ENCODE measurements around the gene UBE3A.

UBE3A gene

DNA sequence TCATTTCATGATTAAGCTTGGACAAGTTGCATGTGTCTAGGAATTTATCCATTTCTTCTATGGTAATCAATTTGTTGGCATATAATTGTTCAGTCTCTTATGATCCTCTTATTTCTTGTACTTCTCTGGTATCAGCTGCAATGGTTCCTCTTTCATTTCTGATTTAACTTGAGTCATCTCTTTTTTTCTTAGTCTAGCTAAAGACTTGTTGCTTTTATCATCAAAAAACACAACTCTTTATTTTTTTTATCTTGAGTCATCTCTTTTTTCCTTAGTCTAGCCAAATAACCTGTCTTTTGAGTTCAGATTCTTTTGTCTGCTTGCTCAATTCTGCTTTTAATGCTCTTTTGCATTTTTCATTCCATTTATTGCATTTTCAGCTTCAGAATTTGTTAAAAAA, 37.3 kb downstream of the UBE3A start:
- DNase-seq: no peak

GRCh38 chr15:25397100-25397499, 41.7 kb downstream of the UBE3A start:
- DNase-seq: no peak

DNA sequence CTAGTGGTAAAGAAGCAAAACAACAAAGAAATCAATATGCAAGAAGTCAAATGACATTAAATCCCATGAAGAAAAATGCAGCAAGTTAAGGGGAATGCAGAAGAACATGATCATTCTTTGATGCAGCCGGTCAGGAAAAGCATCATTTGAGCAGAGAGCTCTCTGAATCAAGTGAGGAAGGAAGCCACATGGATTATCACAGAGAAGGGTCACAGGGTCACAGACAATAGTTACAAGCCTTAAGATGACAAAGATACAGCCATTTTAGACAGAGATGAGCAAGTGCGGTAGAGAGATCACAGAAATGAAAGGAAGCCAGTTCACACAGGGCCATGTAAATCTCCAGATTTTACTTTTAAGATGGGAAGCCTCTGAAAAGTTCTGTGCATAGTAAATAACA, 43.9 kb downstream of the UBE3A start:
- no peak for DNase-seq

DNA sequence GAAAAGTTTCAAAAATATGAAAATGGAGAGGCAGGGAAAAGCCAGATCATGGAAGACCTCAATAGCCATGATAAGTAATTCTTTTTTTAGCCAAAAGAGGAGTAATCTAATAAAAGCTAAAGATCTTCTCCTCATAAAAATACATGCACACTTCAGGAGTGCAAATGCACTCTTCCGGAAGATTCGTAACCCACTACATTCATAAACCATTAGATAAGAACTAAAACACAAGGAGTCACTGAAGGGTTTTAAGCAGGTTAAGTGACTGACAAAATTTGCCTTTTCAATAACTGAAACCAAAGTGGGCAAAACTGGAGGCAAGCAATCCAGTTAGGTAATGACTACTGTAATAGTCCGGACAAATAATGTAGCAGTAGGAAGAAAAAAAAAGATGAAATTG, 46.0 kb downstream of the UBE3A start:
- DNase-seq: no peak

DNA sequence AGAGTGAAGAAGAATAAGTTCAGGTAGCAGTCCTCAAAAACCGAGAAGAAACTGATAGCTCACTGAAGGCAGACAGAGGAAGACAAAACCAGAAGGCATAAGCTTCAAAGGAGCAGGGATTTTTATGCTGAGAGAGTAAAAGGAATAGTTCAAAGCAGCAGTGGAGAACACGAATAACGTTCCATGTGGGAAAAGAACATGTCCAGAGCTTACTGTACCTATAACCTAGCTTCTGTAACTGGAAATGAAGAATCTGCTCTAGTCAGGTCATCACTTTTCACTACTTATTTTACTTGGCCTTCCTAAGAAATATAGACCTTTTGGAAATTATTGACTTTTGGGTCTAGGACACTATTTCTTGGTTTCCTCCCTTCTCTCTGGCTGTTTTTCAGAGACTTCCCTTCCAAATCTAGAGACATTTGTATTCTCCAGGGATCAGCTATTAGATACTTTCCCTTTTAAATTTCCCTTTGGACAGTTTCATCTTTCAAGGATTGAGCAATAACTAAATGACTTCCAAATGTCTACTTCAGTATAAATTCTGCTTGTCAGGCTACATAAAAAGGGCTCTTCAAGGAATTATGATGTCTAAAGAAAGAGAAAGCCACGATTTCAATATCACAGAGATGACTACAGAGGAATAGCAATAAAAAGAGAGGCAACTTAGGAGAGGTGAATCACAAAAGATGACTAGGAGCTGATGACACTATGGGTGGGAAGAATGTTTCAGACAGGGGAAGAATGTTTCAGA, 46.7 kb downstream of the UBE3A start:
- DNase-seq: no peak

GRCh38 chr15:25385986-25386385, 52.8 kb downstream of the UBE3A start:
- no peak for DNase-seq

- DNase-seq: no peak
Observed at GRCh38 chr15:25381579-25381978, 57.2 kb downstream of the UBE3A start.

GRCh38 chr15:25378501-25378901, 60.3 kb downstream of the UBE3A start:
- no peak for DNase-seq

DNA sequence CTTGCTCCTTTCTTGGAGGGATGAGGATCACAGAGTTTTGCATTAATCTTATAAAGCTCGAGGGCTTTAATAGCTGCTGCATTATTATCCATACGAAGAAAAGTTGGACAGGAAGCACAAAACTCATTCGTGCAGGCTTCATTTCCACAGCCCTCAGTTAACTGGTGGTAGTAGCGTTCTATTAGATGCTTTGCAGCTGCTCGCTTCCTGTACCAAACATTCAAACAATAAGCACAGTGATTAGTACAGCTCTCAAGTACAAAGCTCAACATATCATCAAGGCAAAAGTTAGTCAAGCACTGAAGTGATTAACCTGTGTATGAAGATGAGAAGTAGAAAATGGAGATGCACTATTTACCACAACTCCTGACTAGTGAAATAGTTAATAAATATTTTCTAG, 63.3 kb downstream of the UBE3A start:
- DNase-seq: no peak

- DNase-seq: no peak
Observed at GRCh38 chr15:25374143-25374542, 64.7 kb downstream of the UBE3A start.

DNA sequence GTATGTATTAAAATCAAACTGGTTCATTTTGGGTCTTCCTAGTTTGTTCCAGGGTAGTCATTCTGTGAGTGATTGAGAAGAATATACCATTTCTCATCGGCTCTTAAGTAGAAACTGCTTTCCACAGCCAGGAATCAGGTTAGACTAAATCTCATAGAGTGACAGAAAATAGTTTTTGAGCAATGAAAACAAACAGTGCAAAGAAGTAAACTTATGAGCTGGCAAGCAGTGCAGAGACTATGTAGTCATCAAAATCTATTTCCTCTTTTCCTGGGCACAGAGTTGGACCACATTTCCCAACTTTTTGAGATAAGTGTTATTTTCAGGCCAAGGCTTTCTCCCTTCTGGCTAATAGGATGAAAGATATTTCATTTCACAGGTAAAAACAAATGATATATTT, 66.5 kb downstream of the UBE3A start:
- DNase-seq: no peak

GRCh38 chr15:25368850-25369249, 70.0 kb downstream of the UBE3A start:
- DNase-seq: no peak

- DNase-seq: no peak
Observed at GRCh38 chr15:25366058-25366457, 72.8 kb downstream of the UBE3A start.

- DNase-seq: no peak
Observed at GRCh38 chr15:25362545-25362944, 76.3 kb downstream of the UBE3A start.

- no peak for DNase-seq
Observed at GRCh38 chr15:25347707-25348106, 91.1 kb downstream of the UBE3A start.

- no peak for DNase-seq
Observed at GRCh38 chr15:25346371-25346770, 92.5 kb downstream of the UBE3A start.

DNA sequence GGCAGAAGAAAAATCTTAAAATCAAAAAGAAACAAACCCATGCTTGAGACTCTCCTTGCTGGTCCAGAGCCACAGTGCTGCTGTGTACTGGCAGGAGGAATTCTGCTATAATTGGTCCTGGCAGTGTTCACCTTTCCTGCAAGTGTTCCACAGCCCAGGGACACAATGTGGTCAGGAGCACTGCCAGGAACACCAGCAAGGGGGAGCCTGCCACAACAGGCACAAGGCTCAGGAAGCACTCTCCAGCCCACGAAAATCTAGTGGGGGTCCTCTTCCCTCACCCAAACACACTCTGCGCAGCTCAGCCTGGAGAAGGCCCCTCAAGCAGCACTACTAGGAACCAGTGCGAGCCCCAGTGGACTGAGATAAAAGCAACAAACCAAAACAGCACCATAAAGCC, 92.9 kb downstream of the UBE3A start:
- no peak for DNase-seq

DNA sequence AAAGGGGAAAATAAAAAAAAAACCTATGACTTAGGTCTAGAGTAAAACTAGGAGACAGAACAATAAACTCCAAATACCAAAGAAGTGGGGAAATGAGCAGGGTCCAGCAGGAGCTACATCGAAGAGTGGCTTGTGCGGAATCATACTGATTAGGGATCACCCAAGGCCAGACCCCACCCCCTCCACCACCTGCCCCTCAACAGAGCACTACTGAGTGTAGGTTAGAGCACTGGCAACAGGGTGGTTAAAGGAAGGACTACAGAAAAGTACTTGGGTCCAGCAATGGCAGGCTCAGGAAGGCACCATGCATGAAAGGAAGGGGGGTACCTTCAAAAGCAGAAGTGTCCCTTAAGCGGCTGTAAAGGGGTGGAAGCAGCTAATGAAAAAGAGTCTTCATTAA, 96.2 kb downstream of the UBE3A start:
- DNase-seq: no peak

DNA sequence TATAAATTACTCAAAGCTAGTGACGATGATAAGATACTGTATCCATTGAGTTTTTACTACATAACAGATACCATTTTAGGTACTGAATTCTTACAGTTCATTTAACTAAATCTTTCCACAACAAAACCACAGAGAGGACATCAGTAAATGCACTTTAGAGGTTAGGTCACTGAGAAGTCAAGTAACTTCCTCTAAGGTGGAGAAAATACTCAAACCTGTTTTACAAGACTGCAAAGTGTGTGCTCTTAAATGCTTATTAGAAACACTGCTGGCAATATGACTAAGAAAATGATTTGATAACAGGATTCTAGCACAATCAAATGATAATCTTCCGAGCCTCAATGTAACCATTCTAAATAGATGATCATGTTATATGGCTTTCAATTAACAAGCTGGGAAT, 99.4 kb downstream of the UBE3A start:
- DNase-seq: no peak

DNA sequence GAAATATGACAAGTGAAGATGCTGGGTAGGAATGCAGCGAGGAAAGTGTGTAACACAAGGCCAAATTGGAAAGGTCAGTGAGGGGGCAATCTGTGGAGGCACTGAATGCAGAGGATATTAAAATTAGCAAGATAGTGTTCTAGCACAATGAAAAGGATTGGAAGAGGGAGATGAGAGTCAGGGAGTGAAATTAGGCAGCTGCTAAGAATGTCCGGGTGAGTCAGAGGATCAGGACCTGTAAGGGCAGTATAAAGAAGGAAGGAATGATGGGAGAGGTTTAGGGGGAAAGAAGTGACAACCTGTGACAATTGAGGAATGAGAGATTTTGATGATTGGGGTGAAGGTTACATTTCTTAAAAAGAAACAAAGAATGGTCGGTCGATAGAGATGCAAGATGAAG, 103.5 kb downstream of the UBE3A start:
- DNase-seq: no peak

DNA sequence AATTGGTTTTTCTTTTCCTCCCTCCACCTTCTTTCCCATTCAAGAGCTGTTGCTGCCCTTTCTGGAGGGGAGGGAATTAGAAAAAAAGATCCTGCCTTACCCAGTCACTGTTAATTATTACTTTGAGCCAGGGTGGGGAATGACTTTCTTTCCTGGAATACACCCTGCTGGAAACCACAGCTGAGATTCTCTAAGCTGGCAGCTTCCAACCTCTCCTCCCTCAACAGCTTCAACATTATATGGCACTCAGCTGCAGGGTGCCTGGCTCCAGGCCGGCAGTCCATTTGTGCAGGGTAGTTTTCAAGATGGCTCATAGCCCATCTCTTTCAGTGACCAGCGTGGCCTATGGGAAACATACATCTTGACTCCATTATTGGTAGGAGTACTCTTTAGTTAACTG, 105.8 kb downstream of the UBE3A start:
- DNase-seq: no peak

DNA sequence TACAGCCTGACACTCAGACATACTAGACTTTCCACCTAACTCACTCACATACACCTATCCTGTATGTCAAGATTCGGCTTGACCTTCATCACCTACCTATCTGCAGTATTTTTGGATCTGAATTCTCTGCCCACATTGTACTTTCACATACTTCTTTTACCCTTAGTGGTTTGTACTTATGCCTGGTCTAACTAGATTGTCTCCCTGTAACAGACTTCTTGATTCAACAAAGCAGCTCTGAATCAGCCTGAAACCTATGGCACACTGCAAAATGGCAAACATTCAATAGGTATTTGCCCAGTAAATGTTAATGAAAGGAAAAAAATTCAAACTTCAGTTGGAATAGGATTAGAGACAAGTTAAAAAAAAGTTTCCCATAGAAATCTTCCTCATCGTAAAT, 106.5 kb downstream of the UBE3A start:
- DNase-seq: no peak

GRCh38 chr15:25331860-25332259, 107.0 kb downstream of the UBE3A start:
- no peak for DNase-seq

DNA sequence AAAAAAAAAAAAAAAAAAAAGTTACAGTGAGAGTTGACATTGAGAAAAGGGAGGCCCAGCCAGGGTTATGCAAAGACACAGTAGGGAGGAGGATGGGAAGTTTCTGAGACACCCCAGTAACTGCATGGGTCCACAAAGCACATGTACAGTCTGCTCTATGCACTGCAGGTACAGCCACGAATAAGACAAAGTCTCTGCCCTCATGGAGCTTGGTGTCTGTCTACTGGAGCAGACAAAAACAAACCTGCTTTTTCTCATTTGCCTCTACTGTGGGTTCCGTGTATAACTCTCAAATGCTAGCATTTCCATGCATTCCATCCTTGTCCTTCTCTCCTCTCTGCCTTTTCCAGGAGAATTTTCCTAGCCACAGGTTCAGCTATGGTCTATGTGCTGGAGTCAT, 107.4 kb downstream of the UBE3A start:
- no peak for DNase-seq

GRCh38 chr15:25329696-25330095, 109.1 kb downstream of the UBE3A start:
- no peak for DNase-seq

DNA sequence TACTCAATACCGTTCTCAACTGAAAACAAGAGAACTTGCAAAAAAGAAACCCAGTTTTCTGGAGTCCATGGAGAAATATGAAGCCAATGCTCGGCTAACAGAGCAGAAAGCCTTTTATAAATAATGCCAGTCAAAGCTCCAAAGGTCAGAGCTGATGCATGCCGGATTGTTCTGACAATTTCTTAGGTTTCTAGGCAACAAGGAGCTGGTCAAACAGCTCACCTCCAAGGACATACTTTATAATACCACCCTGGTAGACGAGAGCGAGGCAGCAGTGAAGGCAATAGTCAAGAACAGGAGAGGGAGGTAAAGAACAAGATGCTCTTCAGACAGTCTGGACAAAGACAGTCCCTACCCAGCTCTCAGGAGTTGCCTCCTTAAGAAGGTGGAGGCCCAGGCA, 111.1 kb downstream of the UBE3A start:
- no peak for DNase-seq

Data from 8988T (cell line).